ENCODE results near the gene RIC8B.

Gene RIC8B

DNA sequence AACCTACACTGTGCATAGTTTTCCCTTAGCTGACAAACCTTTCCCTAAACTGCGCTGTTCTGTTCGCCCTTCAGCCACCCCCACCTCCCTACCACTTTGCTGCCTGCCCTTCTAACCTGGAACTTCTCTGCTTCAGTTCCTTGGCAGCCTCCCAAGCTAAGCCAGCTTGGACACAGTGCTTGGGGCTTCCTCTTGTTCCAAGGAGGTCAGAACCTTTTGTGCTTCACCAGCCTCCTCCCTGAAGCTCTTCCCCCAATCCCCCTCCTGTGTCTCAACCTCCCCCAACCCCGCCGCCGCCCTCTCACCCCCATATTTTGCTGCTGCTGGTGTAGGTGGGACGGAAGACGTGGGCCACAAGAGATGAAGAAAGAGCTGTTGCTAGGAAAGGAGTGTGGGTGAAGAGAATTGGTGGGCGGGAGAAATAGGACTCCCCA is 8.1 kb upstream of the RIC8B start:
- H3K4me3 ChIP-seq (ENCODE audit: low read depth, low read length) = no peak overlapping the region
- in situ Hi-C loops (cut with HindIII; ENCODE audit: low sequenced_read_pairs) = no loop called here
- no peak for TF ChIP-seq CTCF (IDR thresholded peaks at IDR 0.05; ENCODE audit: low read depth, low read length)
- peak; percentile 43 for DNase-seq (ENCODE audit: low read depth, low spot score)

DNA sequence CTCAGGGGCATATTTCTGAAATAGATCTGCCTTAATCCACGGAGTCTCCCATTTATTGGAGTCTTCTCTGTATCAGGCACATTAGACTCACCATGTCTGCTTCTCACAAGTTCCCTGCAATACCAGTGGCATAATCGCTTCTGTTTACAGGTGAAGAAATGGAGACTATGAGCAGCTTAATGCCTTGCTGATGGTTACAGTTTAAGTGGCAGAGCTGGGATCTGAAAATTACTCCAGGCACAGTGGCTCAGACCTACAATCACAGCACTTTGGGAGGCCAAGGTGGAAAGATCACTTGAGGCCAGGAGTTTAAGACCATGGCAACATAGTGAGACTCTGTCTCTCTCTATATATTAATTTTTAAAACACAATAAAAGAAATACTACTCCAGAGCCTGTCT is 7.3 kb upstream of the RIC8B start:
- no peak for DNase-seq (ENCODE audit: low read depth, low spot score)
- TF ChIP-seq CTCF (IDR thresholded peaks at IDR 0.05; ENCODE audit: low read depth, low read length) = no peak
- no peak overlapping the region for H3K4me3 ChIP-seq (ENCODE audit: low read depth, low read length)
- in situ Hi-C loops (cut with HindIII; ENCODE audit: low sequenced_read_pairs) = no loop called here

- no peak overlapping the region for H3K4me3 ChIP-seq (ENCODE audit: low read depth, low read length)
- DNase-seq (ENCODE audit: low read depth, low spot score) = peak; percentile 38
- no peak for TF ChIP-seq CTCF (IDR thresholded peaks at IDR 0.05; ENCODE audit: low read depth, low read length)
- in situ Hi-C loops (cut with HindIII; ENCODE audit: low sequenced_read_pairs) = no loop called here
These were observed 6.3 kb upstream of the RIC8B start for GRCh38 chr12:106767954-106768822.

DNA sequence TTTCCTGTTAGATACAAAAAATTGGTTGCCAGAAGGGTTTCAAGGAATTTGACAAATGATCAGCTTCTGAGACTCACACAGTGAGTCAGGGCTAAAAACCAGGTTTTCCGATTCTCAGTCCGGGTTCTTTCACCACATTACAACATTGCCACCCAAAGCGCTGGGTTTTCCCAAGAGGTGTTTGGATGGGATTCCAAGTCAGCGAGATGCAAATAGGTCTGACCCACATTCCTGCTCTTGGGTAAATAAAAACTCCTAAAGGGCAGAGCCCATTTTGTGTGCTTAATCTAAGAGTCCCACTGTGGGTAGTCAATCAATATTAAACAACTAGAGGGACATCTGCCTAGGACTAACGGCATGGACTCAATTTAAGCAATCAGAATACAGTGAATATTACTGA is 5.4 kb upstream of the RIC8B start:
- in situ Hi-C loops (cut with HindIII; ENCODE audit: low sequenced_read_pairs) = no loop called here
- peak; percentile 59 for DNase-seq (ENCODE audit: low read depth, low spot score)
- no peak for TF ChIP-seq CTCF (IDR thresholded peaks at IDR 0.05; ENCODE audit: low read depth, low read length)
- no peak overlapping the region for H3K4me3 ChIP-seq (ENCODE audit: low read depth, low read length)

- DNase-seq (ENCODE audit: low read depth, low spot score) = no peak
- in situ Hi-C loops (cut with HindIII; ENCODE audit: low sequenced_read_pairs) = no loop called here
- TF ChIP-seq CTCF (IDR thresholded peaks at IDR 0.05; ENCODE audit: low read depth, low read length) = no peak
- no peak overlapping the region for H3K4me3 ChIP-seq (ENCODE audit: low read depth, low read length)
These were observed 4.9 kb upstream of the RIC8B start for GRCh38 chr12:106769546-106769945.

DNA sequence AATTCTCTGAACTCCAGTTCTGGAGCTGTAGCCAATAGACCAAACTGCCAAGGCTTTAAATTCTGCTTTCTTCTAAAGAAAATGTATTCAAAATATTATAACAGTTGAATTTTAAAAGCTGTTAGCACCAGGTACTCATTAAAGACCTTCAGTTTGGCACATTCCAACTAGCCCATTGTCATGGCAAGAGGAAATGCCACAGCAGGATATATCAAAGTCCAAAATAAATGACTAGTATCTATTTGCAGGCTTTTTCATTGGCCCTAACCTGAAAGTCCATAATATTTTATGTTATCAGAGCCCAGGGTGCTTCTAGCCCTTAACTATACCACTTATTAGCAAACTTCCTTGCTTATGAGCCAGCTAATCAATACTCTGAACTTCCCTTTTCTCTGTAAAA is 3.1 kb upstream of the RIC8B start:
- DNase-seq (ENCODE audit: low read depth, low spot score) = no peak
- in situ Hi-C loops (cut with HindIII; ENCODE audit: low sequenced_read_pairs) = no loop called here
- TF ChIP-seq CTCF (IDR thresholded peaks at IDR 0.05; ENCODE audit: low read depth, low read length) = no peak
- H3K4me3 ChIP-seq (ENCODE audit: low read depth, low read length) = no peak overlapping the region
